DMS79 treated with DMSO at 0.1 percent for 48 hours (cell line): Measurements from ENCODE around the gene MOBP.

Experiments used
- DNase-seq: peaks from one replicate; lab custom pipeline; 2025; lab: John Stamatoyannopoulos, UW

Gene MOBP

GRCh38 chr3:39499651-39500273 is 32.3 kb downstream of the MOBP start:
- DNase-seq, result no peak

DNA sequence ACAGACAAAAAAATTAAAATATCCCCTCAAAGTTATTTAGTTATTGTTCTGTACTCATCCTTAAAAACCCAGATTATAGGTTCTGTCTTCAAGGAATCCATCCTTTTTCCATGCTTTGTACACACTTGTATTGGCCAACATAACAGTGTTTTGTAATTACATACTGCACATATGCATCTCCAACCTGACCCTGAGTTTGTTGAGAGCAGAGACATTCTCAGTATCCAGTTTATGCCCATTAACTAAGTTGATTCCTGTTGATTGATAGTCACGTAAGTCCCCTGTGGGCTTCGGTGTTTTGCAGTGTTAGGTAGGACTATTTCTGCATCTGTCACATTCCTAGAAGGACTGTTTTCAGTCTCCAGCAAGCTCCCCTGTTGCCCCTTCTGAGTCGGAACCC is 33.6 kb downstream of the MOBP start:
- DNase-seq, result no peak

- no peak for DNase-seq
Measured at GRCh38 chr3:39501968-39502837, 34.7 kb downstream of the MOBP start.

DNA sequence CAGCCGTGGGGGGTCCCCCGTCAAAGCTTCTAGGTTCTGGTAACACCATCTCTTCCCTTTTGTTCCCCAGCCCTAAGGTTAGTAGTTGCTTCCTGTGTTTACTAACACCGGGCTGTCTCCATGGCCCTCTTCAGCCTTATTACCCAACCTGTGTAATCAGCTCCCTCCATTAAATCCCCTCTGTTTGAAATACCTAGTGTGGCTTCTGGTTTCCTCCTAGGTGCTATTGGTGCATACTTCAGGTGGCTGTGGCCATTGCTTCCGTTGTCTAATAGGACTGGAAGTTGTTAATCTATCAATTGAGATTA is 35.3 kb downstream of the MOBP start:
- DNase-seq, result no peak

DNA sequence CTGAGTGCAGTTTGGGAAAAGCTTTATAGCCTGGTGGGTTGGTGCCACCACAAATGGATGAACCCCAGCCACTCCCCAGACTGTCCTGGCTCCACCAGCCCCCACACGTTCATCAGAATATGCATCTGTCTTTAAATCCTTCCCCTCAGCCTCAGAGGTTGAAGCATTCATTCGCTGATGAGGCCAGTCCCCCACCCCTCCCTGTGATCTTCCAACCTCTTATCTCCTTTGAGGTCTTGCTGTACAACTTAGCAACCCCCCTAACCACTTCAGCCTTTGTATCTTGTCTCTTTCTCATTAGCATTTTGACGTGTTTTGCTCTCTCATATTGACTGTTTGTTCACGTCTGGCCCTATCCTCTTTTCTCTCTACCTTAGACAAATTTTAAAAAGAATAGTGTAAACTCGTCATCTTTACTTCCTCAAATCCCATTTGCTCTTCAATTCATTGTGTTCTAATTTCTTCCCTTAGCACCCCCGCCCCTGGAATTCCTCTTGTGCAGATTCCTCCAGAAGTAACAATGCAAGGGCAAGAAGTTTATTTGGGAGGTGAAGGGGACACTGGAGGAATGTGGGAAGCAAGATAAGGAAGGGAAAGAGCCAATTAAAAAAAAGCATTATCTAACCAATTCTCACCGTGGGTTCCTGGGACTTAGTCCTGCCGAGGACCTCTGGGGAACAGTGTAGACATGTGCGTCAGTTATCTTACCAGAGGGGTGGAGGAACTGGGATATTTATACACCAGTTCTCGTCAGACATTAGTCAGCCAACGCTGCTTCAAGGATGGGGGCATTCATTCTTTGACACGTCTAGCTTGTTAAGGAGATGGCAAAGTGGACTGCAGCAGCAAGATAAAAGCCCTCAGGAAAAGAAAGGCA is 38.6 kb downstream of the MOBP start:
- no peak for DNase-seq

DNA sequence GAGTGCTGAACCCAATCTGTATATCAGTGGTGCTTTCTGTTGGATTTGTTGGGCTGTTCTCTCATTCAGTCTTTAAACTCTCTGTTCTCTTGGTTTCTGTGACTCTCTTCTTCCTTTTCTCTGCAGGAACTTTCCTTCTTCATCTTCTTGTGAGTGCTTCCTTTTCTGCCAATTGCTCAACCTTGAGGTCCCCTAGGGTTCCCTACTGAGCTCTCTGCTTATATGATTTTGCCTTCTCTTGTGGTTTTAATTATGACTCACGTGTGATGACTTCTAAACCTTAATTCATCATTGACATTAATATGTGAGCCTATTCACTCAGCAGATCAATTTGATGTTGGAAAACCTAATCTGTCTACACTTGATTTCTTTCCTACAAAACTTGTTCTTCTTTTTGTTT is 39.4 kb downstream of the MOBP start:
- DNase-seq, result no peak

DNA sequence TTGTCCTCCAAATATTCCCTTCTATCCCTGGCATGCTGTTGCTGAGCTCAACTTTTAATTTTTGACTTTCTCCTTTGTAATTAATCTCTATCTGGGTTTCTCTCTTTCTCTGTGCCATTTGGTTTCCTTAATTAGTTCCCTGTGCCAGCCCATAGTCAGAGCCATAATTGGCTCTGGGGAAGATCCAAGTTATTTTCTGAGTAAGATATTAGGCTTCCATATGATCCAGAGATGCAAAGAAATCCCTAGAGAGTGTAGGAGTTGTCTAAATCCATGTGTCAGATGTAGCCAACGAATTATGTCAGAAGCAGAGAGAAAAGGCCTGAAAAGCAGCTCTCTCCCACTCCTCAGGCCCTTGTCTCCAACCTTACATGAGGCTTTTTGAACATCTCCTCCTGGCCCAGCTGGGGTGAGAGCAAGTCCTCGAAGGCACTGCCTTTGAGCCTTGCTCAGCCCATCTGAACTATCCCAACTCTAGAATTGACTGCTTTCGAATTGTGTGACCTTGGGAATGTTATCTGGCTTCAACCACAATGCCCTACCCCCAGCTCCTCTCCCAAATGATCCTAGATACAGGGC is 46.4 kb downstream of the MOBP start:
- DNase-seq, result no peak

DNA sequence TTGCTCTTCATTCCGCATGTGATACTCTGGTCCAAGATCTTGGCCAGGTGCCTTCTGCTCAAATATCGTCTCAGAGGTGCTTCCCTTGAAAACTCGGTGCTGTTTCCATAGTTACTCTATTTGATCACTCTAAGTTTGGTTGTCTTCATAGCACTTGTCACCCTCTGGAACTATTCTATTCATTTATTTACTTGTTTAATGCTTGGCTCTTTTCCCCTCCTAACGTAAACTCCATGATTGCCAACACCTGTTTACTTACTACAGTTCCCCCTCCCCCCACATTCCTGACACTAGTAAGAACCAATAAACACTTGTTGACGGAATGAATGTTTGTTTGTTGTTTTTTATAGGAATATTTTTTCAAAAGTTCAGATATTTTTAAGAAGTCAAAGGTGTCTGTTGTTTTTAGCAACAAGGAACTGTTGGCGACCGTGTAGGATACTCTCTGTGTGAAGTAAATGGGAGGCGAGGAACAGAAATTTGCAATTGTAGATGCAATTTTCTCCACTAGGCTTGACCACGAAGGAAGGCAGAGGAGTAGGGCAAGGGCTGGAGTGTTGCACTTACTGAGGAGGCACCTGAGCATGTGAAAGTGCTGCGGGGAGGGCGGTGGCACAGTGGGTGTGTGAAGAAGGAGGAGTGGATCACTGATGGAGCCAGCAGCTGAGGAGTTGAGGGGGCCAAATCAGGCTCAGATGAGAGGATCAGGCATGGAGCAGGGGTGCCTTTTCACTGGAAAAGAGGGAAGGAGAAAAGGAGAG is 48.4 kb downstream of the MOBP start:
- DNase-seq, result peak; percentile 19

- no peak for DNase-seq
Measured at GRCh38 chr3:39519103-39519502, 51.6 kb downstream of the MOBP start.

DNA sequence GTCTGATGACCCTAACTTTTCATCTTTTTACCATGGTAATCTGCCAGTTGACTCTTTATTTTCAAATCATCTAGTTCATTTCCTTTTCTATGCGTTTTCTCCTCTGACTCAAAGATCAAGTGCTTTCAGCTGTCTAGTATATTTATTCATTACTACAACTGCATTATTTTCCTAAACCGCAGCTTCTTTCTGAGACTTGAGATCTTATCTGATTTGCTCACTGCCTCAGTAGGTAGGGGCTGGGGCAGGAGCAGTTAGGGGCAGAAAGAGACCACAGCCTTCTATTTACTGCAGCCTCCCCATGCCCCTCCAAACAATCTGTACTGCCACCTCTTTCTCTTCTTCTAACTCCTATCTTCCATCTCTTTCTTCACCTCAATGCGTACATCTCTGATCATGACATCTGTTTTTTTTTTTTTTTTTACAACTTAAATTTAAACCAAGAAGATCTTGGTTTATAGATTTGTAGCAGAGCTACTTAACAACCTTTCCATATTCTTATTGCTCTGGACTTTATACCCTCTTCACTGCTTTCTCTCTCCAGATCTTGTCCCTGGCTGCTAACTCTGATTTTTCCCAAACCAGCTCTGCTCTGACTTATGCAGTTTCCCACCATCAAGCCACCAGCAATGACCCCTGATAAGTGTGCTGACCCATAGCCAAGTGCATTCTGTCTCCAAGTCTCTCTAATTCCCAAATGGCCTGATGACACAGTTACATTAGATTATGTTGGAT is 52.2 kb downstream of the MOBP start:
- no peak for DNase-seq

DNA sequence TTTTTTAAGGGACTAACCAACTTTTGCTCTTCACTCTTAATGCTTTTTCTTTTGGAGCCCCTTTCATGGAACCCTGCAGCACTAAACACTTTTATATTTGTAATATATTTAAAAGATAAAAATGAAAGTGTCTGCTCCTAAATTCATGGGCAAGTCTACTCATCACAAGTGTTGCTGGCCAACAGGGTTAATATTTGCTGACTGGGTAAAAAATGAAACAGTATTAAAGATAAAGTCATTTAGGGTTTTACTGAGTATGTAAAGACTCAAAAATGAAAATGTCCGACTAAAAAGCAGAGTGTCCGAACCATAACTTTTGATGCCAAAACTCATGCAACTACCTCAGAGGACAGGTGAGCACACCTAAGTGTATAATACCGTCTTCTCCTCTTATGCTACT is 54.0 kb downstream of the MOBP start:
- no peak for DNase-seq

- DNase-seq, result no peak
Measured at GRCh38 chr3:39524107-39524506, 56.6 kb downstream of the MOBP start.

DNA sequence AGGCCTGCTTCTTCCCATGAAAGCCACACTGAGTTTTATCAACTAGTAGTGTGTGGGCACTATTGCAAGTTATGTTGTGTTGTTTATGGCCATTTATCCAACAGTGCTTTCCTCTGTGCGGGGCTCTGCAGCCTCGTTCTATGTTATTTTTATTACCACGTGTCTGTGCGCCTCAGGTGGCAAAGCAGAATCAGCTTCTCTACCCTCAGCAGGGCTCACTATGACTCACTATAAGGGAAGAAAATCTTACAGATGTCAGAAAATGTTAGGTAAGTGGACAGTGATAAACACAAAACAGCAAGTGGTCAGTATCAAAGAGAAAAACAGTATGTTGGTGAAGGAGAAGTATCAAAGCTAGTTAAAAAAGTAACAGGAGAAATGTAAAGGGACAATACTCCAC is 61.4 kb downstream of the MOBP start:
- DNase-seq, result no peak

GRCh38 chr3:39529577-39529976 is 62.1 kb downstream of the MOBP start:
- no peak for DNase-seq

DNA sequence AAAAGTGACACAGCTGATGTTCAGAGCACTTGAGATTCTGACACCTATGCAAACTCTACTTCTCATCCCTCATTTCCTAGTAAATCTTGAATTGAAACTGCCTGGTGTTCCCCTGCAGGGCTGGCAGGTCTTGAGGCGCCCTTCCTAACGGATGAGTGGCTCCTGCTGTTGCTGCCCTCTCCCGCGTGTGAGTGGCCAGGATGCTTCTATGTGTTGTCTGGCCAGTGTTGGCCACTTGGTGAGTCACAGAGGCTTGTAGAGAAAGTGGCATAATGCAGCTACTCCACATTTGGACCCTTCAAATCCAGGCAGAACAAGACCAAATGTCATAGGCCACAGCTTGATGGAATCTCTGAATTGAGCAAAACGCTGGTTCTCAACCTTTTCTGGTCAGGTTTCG is 63.6 kb downstream of the MOBP start:
- DNase-seq, result no peak

DNA sequence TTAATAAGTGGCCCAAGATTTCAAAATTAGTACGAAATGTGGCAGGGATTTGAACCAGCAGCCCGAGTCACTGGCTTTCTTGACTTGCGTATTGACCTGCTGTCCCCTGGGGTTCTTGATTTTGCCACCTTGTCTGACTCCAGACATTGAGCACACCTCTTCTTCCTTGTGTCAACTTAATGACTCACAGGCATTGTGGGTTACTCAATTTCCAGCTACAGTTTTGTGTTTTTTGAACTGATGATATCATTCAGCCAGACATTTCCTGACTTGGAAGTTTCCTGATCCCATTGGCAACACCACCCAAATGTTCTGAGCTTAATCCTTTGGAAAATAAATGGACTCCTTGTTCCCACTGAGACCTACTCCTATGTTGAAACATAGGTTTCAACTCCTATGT is 64.2 kb downstream of the MOBP start:
- no peak for DNase-seq

DNA sequence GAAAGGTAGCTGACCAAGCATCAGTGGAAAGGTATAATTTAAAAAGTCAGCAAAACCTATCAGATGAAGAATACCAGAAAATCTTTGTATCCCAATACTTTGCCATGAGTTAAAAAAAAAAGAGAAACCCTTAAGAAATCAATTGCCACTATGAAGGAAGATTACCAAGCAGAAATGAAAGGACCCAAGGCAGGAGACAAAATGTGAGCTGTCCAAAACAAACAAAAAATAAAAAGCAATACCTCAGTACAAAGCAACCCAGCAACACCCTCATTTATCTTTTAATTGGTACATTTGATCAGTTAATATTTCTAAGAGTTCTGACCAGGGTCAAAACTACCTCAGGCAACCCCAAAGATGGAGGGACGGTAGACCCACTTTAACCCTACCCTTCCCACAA is 65.3 kb downstream of the MOBP start:
- no peak for DNase-seq

DNA sequence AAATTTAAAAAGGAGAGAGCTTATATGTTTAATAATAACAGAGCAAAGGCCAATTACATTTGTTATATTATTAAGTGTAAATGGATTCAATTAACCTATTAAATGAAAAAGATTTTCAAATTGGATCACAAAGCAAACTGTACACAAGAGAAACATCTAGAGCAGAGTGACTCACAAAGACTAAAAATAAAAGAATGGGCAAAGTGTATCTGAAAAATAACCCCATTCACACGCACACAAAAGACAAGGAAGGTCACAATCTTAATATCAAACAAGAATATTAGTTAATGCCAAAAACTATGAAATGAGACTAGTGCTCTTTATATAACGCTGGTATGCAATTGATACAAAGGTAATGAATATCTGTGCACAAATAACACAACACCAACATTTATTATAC is 65.7 kb downstream of the MOBP start:
- no peak for DNase-seq

GRCh38 chr3:39540162-39540921 is 72.9 kb downstream of the MOBP start:
- DNase-seq, result no peak

DNA sequence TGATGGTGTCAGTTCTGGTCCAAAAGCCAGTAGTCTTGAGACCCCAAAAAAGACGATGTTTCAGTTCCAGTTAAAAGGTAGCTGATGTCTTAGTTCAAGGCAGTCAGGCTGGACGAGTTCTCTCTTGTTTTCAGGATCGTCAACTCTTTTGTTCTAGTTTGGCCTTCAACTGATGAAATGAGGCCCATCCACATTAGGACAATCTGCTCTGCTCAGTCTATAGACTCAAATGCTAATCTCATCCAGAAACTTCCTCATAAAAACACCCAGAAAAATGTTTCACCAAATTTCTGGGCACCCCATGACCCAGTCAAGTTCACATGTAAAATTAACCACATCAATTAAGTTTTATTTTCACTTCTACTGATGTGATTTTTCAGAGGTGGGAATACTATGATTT is 74.0 kb downstream of the MOBP start:
- DNase-seq, result no peak
